Hepatocyte (in vitro differentiated cells): ENCODE measurements around the gene RMND1.

Experiments used
- CTCF ChIP-seq: fragments of 200-600 bp; sonication (generic); IDR thresholded peaks from 2 replicates; pipeline ENCODE4 v1.5.1; 2016; ENCODE audit warnings: antibody characterized with exemption, mild to moderate bottlenecking; ENCODE audit not compliant: poor library complexity
- EZH2 ChIP-seq: fragments of 200-600 bp; sonication (generic); IDR thresholded peaks from 2 replicates; pipeline ENCODE4 v1.6.1; 2016; ENCODE audit warnings: antibody characterized with exemption, mild to moderate bottlenecking, borderline replicate concordance

GRCh38 chr6:151493161-151493803 is 41.4 kb upstream of the RMND1 start:
- no peak for TF ChIP-seq CTCF
- TF ChIP-seq EZH2, result no peak
